Measurements from ENCODE around the gene CD8B2. TPM values are rescaled to one million over a fixed set of nuclear protein-coding genes. Genes with fewer than 3 reads are reported as not detected.

Gene CD8B2
- total RNA-seq, 2 experiments from 2014 or later = 3.9 to 4.5 TPM

DNA sequence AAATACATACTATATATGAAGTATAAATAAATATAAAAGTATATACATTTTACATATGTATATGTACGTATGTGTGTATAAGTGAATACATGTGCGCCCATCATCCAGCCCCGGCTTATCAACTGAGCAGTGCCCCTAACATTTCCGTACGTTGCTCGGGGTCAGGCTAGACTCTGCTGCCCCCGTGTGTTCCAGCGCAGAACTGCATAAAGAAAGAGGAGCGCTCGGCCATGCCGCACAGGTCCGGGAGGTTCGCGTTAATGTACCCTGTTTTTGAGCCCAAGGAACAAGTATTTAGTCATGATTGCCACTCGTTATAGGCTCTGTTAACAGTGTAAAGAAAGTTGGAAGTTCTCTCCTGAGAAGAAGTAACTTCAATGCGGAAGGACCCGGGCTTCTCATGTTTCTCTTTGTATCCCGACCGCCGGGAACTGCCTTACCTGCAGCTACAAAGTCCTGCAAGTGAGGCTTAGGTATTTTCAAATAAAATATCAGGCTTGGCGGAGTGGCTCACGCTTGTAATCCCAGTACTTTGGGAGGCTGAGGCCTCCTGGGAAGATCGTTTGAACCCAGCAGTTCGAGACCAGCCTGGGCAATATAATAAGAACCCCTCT, 55.7 kb downstream of the CD8B2 start:
- ATAC-seq = peak; percentile 100
- H3K27ac Mint-ChIP-seq = no peak overlapping the region
- no peaks in the 10 kb centered on the region for H3K36me3 Mint-ChIP-seq (ENCODE audit: low read depth)
- POLR2A ChIA-PET = interaction anchor here (0.5 to 1.7 kb wide), 2 partner anchors 13 to 936 kb away, joined by 3 to 4 read pairs; no protein-coding TSS in a partner anchor
- peak; percentile 88 for DNase-seq
- CTCF ChIA-PET = interaction anchor here (0.6 to 3.2 kb wide), 22 partner anchors 9 to 1145 kb away, joined by 3 to 21 read pairs (median 4); no protein-coding TSS in a partner anchor
- no peaks in the 10 kb centered on the region for H3K4me1 Mint-ChIP-seq (ENCODE audit: low read depth)
- no peaks in the 10 kb centered on the region for H3K9me3 Mint-ChIP-seq
- H3K27me3 Mint-ChIP-seq = peaks cover 18% of the 10 kb centered on the region
- TF ChIP-seq, protein P1, sequence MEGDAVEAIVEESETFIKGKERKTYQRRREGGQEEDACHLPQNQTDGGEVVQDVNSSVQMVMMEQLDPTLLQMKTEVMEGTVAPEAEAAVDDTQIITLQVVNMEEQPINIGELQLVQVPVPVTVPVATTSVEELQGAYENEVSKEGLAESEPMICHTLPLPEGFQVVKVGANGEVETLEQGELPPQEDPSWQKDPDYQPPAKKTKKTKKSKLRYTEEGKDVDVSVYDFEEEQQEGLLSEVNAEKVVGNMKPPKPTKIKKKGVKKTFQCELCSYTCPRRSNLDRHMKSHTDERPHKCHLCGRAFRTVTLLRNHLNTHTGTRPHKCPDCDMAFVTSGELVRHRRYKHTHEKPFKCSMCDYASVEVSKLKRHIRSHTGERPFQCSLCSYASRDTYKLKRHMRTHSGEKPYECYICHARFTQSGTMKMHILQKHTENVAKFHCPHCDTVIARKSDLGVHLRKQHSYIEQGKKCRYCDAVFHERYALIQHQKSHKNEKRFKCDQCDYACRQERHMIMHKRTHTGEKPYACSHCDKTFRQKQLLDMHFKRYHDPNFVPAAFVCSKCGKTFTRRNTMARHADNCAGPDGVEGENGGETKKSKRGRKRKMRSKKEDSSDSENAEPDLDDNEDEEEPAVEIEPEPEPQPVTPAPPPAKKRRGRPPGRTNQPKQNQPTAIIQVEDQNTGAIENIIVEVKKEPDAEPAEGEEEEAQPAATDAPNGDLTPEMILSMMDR (IDR thresholded peaks at IDR 0.05) = peak; percentile 96
- H3K4me3 Mint-ChIP-seq = peak overlapping the region; percentile 44
- intact Hi-C loops (cut with micrococcal nuclease) = loop anchor here (5.0 kb wide), 1 partner anchor 81 kb away; no protein-coding TSS in a partner anchor

DNA sequence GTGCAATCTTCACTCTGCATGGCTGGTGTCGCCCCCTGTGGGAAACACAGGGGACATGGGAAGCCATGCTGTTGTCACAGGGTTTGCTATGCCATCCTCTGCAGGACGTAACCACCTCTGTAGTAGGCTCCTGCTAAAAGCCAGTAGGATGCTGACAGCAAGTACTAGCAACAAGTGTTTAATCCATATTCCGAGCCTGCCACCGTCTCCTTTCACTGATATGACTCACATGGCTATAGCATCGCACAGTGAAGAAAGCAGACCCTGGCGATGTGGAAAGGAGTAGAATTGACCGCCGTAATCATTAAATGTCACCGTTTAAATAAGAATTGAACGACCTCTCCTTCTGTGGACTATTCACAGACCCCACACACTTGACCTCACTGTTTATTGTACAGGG, 57.8 kb downstream of the CD8B2 start:
- TF ChIP-seq, protein P1 (IDR thresholded peaks at IDR 0.05) = no peak
- no peaks in the 10 kb centered on the region for H3K9me3 Mint-ChIP-seq
- no peaks in the 10 kb centered on the region for H3K36me3 Mint-ChIP-seq (ENCODE audit: low read depth)
- peak; percentile 4 for DNase-seq
- ChIA-PET CTCF (interaction anchor here (1.3 to 3.2 kb wide), 5 partner anchors 8 to 37 kb away, joined by 3 to 21 read pairs (median 9); no protein-coding TSS in a partner anchor), POLR2A (no interaction called here)
- no peak for ATAC-seq
- peaks cover 20% of the 10 kb centered on the region for H3K27me3 Mint-ChIP-seq
- H3K27ac Mint-ChIP-seq = no peak overlapping the region
- H3K4me3 Mint-ChIP-seq = no peak overlapping the region
- intact Hi-C loops (cut with micrococcal nuclease) = no loop called here
- H3K4me1 Mint-ChIP-seq (ENCODE audit: low read depth) = no peaks in the 10 kb centered on the region

DNA sequence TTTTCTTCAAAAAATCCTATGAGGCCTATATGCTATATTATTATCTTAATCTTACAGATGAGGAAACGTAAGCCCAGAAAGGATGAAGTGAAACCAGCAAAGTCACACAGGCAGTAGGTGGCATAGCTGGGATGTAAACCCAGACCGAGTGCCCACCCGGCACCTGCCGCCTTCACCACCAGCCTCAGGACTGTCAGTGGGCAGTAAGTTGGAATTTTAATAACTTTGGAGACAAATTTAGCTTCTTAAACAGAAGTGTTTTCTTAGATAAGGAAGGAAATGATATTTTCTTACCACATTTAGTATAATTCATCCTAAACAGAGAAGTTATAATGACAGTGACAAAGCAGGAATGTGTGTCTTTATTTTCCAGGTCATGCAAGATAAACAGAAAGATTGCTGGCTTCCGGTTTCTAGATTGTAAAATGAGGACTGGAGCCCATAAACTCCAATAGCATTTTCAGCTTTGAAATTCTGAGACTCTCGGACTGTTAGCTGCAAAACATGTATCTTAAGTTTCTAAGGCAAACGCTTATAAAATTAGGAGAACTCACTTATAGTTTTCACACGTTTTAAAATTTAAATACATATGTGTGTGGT, 59.3 kb downstream of the CD8B2 start:
- DNase-seq (no peak), ATAC-seq (no peak)
- Mint-ChIP-seq H3K4me1 (ENCODE audit: low read depth) (no peaks in the 10 kb centered on the region), H3K9me3 (no peaks in the 10 kb centered on the region), H3K27ac (no peak overlapping the region), H3K36me3 (ENCODE audit: low read depth) (no peaks in the 10 kb centered on the region), H3K27me3 (peaks cover 15% of the 10 kb centered on the region), H3K4me3 (no peak overlapping the region)
- intact Hi-C loops (cut with micrococcal nuclease) = no loop called here
- ChIA-PET POLR2A (no interaction called here), CTCF (interaction anchor here (1.0 to 2.2 kb wide), 5 partner anchors 17 to 452 kb away, joined by 3 to 11 read pairs (median 4); no protein-coding TSS in a partner anchor)
- TF ChIP-seq, protein P1 (IDR thresholded peaks at IDR 0.05) = no peak

DNA sequence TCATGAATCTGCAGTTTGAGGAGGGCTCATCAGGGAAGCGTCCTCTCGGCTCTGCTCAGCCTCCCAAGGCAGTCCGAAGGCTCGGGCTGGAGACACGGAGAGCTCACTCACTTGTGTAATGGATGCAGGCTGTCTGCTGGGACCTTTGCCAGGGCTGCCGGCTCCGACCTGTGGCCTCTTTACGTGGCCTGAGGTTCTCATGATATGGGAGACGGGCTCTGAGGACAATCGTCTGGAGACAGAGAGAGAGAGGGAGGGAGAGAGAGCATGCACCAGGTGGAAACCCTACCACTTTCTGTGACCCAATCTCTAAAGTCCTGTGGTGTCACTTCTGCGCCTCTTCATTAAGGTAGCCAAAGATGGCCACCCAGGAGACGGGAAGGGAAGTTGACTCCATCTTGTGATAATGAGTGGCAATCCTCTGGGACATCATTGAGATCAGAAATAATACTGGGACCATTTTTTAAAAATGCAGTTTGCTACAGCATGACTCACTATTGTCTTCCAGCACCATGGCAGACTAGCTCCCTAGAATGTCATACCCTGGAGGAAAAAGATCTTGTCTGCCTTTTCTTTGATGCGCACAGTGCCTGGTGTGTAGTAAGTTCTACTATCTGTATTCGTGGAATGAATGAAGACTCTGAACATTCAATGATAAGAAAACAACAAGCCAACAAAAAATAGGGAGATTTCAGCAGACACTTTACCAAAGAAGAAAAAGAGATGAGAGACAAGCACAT, 60.2 kb downstream of the CD8B2 start:
- TF ChIP-seq, protein P1 (IDR thresholded peaks at IDR 0.05) = no peak
- ATAC-seq (no peak), DNase-seq (no peak)
- no peak overlapping the region for H3K27ac Mint-ChIP-seq
- peaks cover 15% of the 10 kb centered on the region for H3K27me3 Mint-ChIP-seq
- H3K9me3 Mint-ChIP-seq = no peaks in the 10 kb centered on the region
- intact Hi-C loops (cut with micrococcal nuclease) = no loop called here
- POLR2A ChIA-PET = no interaction called here
- H3K36me3 Mint-ChIP-seq (ENCODE audit: low read depth) = no peaks in the 10 kb centered on the region
- CTCF ChIA-PET = interaction anchor here (2.2 kb wide), 1 partner anchor 35 kb away, joined by 11 read pairs; no protein-coding TSS in a partner anchor
- no peak overlapping the region for H3K4me3 Mint-ChIP-seq
- no peaks in the 10 kb centered on the region for H3K4me1 Mint-ChIP-seq (ENCODE audit: low read depth)

All from activated CD8-positive, alpha-beta T cell treated with anti-CD3 and anti-CD28 coated beads for 36 hours (primary cell).